Liver (tissue), 9 donors: ENCODE measurements around the gene HEPHL1. TPM values are rescaled to one million over a fixed set of nuclear protein-coding genes. Genes with fewer than 3 reads are reported as not detected.

ENCODE experiments used
- DNase-seq: peaks from one replicate; pipeline ENCODE4 v3.0.0-alpha.2; 2017; ENCODE audit warnings: low spot score
- H3K27ac ChIP-seq, 2 donors: one replicate each; pipeline ENCODE4 v1.7.0; 2013; ENCODE audit warnings: inconsistent platforms in 2 of 2, low read length in 2 of 2, control low read depth in 1 of 2, low read depth in 1 of 2, mild to moderate bottlenecking in 1 of 2
- H3K27me3 ChIP-seq, 4 donors: one replicate each; pipeline versions ENCODE4 v1.6.1 to v1.7.0; 2013; ENCODE audit warnings: low read length in 3 of 4, inconsistent platforms in 1 of 4, mild to moderate bottlenecking in 1 of 4, moderate library complexity in 1 of 4; ENCODE audit not compliant: control insufficient read depth in 4 of 4, insufficient read depth in 4 of 4
- H3K36me3 ChIP-seq, 4 donors: one replicate each; pipeline versions ENCODE4 v1.6.1 to v1.7.0; 2013; ENCODE audit warnings: low read length in 3 of 4, mild to moderate bottlenecking in 3 of 4, low read depth in 1 of 4, moderate library complexity in 1 of 4; ENCODE audit not compliant: control insufficient read depth in 4 of 4, insufficient read depth in 3 of 4
- H3K4me1 ChIP-seq, 4 donors: one replicate each; pipeline versions ENCODE4 v1.6.1 to v1.7.0; 2013; ENCODE audit warnings: low read length in 3 of 4, mild to moderate bottlenecking in 3 of 4, moderate library complexity in 1 of 4; ENCODE audit not compliant: control insufficient read depth in 4 of 4, insufficient read depth in 4 of 4
- H3K4me3 ChIP-seq, 3 donors: one replicate each; pipeline versions ENCODE4 v1.6.1 to v1.7.0; 2013; ENCODE audit warnings: low read length in 3 of 3, control low read depth in 1 of 3, low read depth in 1 of 3, mild to moderate bottlenecking in 1 of 3
- H3K9ac ChIP-seq, 2 donors: one replicate each; pipeline ENCODE4 v1.7.0; 2013; ENCODE audit warnings: low read length in 2 of 2, mild to moderate bottlenecking in 2 of 2, moderate library complexity in 2 of 2, control low read depth in 1 of 2, low read depth in 1 of 2
- H3K9me3 ChIP-seq, 4 donors: one replicate each; pipeline versions ENCODE4 v1.6.1 to v1.7.0; 2013; ENCODE audit warnings: low read length in 3 of 4; ENCODE audit not compliant: control insufficient read depth in 4 of 4
- ATF3 ChIP-seq: IDR thresholded peaks from 2 replicates; pipeline ENCODE4 v1.6.1; 2016; ENCODE audit warnings: antibody characterized with exemption
- CTCF ChIP-seq: fragments of 150-350 bp; IDR thresholded peaks from 2 replicates; pipeline ENCODE4 v1.5.1; 2017; ENCODE audit warnings: improper control_type of control experiment, low read depth, low read length; ENCODE audit not compliant: missing input control
- EGR1 ChIP-seq, 2 donors: IDR thresholded peaks; 2 replicates each; pipeline ENCODE4 v1.6.1; 2016 to 2018; ENCODE audit warnings: antibody characterized with exemption in 2 of 2, low read depth in 2 of 2
- FOXA1 ChIP-seq: IDR thresholded peaks from 2 replicates; pipeline ENCODE4 v1.6.1; 2016; ENCODE audit warnings: antibody characterized with exemption
- FOXA2 ChIP-seq: IDR thresholded peaks from 2 replicates; pipeline ENCODE4 v1.6.1; 2016; ENCODE audit warnings: antibody characterized with exemption
- GABPA ChIP-seq, 2 donors: IDR thresholded peaks in 1 of 2; conservative IDR thresholded peaks in 1 of 2; 2 replicates each; pipeline ENCODE4 v1.6.1; 2016; ENCODE audit warnings: antibody characterized with exemption in 2 of 2, mild to moderate bottlenecking in 1 of 2, moderate library complexity in 1 of 2
- HNF4A ChIP-seq, 2 donors: conservative IDR thresholded peaks; 2 replicates each; pipeline ENCODE4 v1.6.1; 2016; ENCODE audit warnings: antibody characterized with exemption in 2 of 2, mild to moderate bottlenecking in 2 of 2
- HNF4G ChIP-seq: IDR thresholded peaks from 2 replicates; pipeline ENCODE4 v1.6.1; 2016; ENCODE audit warnings: antibody characterized with exemption
- JUND ChIP-seq, 2 donors: IDR thresholded peaks; 2 replicates each; pipeline ENCODE4 v1.6.1; 2016; ENCODE audit warnings: antibody characterized with exemption in 2 of 2
- NR2F2 ChIP-seq: IDR thresholded peaks from 2 replicates; pipeline ENCODE4 v1.6.1; 2016; ENCODE audit warnings: antibody characterized with exemption
- RAD21 ChIP-seq, 2 donors: IDR thresholded peaks; 2 replicates each; pipeline ENCODE4 v1.6.1; 2016; ENCODE audit warnings: antibody characterized with exemption in 2 of 2, mild to moderate bottlenecking in 2 of 2
- REST ChIP-seq: IDR thresholded peaks from 2 replicates; pipeline ENCODE4 v1.6.1; 2016; ENCODE audit warnings: antibody characterized with exemption, mild to moderate bottlenecking
- RXRA ChIP-seq, 2 donors: IDR thresholded peaks; 2 replicates each; pipeline ENCODE4 v1.6.1; 2017 to 2018; ENCODE audit warnings: antibody characterized with exemption in 2 of 2, mild to moderate bottlenecking in 1 of 2
- SP1 ChIP-seq: IDR thresholded peaks from 2 replicates; pipeline ENCODE4 v1.6.1; 2018; ENCODE audit warnings: antibody characterized with exemption, mild to moderate bottlenecking
- TAF1 ChIP-seq: conservative IDR thresholded peaks from 2 replicates; pipeline ENCODE4 v1.6.1; 2016; ENCODE audit warnings: antibody characterized with exemption, mild to moderate bottlenecking
- YY1 ChIP-seq: IDR thresholded peaks from 2 replicates; pipeline ENCODE4 v1.6.1; 2016; ENCODE audit warnings: antibody characterized with exemption, mild to moderate bottlenecking
- WGBS: extraction: QIAGEN DNeasy Blood & Tissue Kit; methylation state at CpG from one replicate; pipeline ENCODE4 v1.1.7; 2013; 5-methylcytosine and 5-hydroxymethylcytosine counted together
- polyA plus RNA-seq, 2 donors: library from polyadenylated mRNA; stranded (reverse) in 1 of 2; unstranded in 1 of 2; fragments of 200-250 nt in 1 of 2; fragments of >200 nt in 1 of 2; fragmentation: Nextera tagmentation in 1 of 2; extraction: Ambion mirVana in 1 of 2; gene quantifications; one replicate each; pipeline versions ENCODE4 v1.2.1 to v1.2.3, GENCODE V29; 2013 to 2015
- total RNA-seq, 2 donors: library from RNA; depleted of rRNA; stranded (reverse); fragments of >200 nt; gene quantifications; one replicate each; pipeline ENCODE4 v1.2.3, GENCODE V29; 2014
- TF ChIP-seq, protein P1 (sequence below): IDR thresholded peaks from 2 replicates; pipeline ENCODE4 v1.6.1; 2016; ENCODE audit warnings: antibody characterized with exemption
- TF ChIP-seq, protein P2 (sequence below): IDR thresholded peaks from 2 replicates; pipeline ENCODE4 v1.6.1; 2016; ENCODE audit warnings: antibody characterized with exemption
- donor health status: healthy.
- donor health status: healthy.
- donor health status: healthy.
- donor health status: healthy.
- donor health status: healthy.

The HEPHL1 gene
- total and polyA plus RNA-seq, 4 donors: 0.19 TPM; not detected in 3

DNA sequence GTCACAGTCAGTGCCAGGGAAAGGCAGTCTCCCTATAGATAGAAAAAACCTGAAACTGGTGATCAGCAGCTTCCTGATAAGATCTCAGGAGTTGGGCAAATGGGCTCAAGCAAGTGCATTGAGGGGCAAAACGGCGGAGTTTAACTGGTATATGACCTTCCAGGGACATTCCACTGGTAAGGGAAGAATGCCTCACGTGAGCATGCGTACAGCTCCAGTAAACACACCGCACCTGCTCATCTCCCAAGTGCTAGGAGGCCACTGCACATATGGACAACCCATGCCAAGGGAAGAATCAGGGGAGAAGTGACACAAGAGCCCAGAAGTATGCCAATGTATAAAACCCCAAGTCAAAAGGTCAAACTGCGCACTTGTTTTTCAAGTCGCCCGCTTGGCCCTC is 11.6 kb downstream of the HEPHL1 start:
- no peaks in the 10 kb centered on the region for H3K4me1 ChIP-seq
- no peak overlapping the region for H3K4me3 ChIP-seq
- H3K9me3 ChIP-seq: no peaks in the 10 kb centered on the region
- WGBS: 80% methylated on average over 8 of the region's 8 CpGs
- no peak overlapping the region for H3K9ac ChIP-seq
- H3K27me3 ChIP-seq: no peaks in the 10 kb centered on the region
- DNase-seq: no peak
- TF ChIP-seq HNF4G (no peak), YY1 (no peak), HNF4A (conservative IDR thresholded peaks at IDR 0.05) (no peak), EGR1 (IDR thresholded peaks at IDR 0.05; ENCODE audit: low read depth in 2 of 2) (no peak), SP1 (no peak), RAD21 (IDR thresholded peaks at IDR 0.05) (no peak), NR2F2 (no peak), CTCF (no peak), JUND (IDR thresholded peaks at IDR 0.05) (no peak), REST (no peak)
- TF ChIP-seq, protein P1, sequence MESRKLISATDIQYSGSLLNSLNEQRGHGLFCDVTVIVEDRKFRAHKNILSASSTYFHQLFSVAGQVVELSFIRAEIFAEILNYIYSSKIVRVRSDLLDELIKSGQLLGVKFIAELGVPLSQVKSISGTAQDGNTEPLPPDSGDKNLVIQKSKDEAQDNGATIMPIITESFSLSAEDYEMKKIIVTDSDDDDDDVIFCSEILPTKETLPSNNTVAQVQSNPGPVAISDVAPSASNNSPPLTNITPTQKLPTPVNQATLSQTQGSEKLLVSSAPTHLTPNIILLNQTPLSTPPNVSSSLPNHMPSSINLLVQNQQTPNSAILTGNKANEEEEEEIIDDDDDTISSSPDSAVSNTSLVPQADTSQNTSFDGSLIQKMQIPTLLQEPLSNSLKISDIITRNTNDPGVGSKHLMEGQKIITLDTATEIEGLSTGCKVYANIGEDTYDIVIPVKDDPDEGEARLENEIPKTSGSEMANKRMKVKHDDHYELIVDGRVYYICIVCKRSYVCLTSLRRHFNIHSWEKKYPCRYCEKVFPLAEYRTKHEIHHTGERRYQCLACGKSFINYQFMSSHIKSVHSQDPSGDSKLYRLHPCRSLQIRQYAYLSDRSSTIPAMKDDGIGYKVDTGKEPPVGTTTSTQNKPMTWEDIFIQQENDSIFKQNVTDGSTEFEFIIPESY: no peak
- TF ChIP-seq, protein P2, sequence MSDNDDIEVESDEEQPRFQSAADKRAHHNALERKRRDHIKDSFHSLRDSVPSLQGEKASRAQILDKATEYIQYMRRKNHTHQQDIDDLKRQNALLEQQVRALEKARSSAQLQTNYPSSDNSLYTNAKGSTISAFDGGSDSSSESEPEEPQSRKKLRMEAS: no peak
- no peaks in the 10 kb centered on the region for H3K36me3 ChIP-seq
- H3K27ac ChIP-seq: no peak overlapping the region

- Histone ChIP-seq H3K4me1 (no peaks in the 10 kb centered on the region), H3K9me3 (no peaks in the 10 kb centered on the region), H3K4me3 (no peak overlapping the region), H3K36me3 (no peaks in the 10 kb centered on the region), H3K27ac (no peak overlapping the region), H3K9ac (no peak overlapping the region), H3K27me3 (no peaks in the 10 kb centered on the region)
- DNase-seq: no peak
- 39% methylated on average over 1 of the region's 1 CpG for WGBS
- TF ChIP-seq YY1 (no peak), RXRA (IDR thresholded peaks at IDR 0.05) (no peak), HNF4G (no peak), TAF1 (no peak), ATF3 (no peak), EGR1 (IDR thresholded peaks at IDR 0.05; ENCODE audit: low read depth in 2 of 2) (no peak), HNF4A (conservative IDR thresholded peaks at IDR 0.05) (no peak), FOXA2 (no peak), GABPA (IDR thresholded peaks at IDR 0.05 in 1 of 2, conservative IDR thresholded peaks at IDR 0.05 in 1 of 2) (no peak), REST (no peak), SP1 (no peak), JUND (IDR thresholded peaks at IDR 0.05) (no peak), CTCF (no peak), FOXA1 (no peak)
- TF ChIP-seq, protein P2: no peak
Measured at GRCh38 chr11:94034207-94034606, 13.1 kb downstream of the HEPHL1 start.
